NOMO-1 treated with dmso at 0.1 percent for 144 hours (cell line): Measurements from ENCODE around the gene SOHLH1.

Experiments
- DNase-seq: peaks from one replicate; lab custom pipeline; 2025; ENCODE audit not compliant: unreplicated experiment; lab: John Stamatoyannopoulos, UW

The SOHLH1 gene

DNA sequence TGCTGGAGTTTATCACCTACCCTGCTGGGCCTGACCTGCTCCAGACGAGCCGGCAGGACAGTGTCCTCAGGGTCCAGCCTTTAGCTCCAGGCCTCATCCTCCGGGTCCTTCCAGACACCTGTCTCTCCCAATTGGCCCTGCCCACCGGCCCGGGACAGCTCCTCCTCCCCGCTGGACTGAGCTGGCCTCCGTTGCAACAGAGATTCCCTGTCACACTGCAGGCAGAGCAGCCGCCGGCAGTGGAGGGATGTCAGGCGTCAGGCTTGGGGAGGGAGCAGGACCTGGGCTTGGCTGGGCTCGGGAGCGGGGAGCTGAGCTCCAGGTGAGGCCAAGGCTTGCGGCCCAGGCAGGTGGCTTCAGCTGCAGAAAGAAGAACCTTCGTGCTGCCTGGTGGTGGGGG is 4.4 kb upstream of the SOHLH1 start:
- no peak for DNase-seq

DNA sequence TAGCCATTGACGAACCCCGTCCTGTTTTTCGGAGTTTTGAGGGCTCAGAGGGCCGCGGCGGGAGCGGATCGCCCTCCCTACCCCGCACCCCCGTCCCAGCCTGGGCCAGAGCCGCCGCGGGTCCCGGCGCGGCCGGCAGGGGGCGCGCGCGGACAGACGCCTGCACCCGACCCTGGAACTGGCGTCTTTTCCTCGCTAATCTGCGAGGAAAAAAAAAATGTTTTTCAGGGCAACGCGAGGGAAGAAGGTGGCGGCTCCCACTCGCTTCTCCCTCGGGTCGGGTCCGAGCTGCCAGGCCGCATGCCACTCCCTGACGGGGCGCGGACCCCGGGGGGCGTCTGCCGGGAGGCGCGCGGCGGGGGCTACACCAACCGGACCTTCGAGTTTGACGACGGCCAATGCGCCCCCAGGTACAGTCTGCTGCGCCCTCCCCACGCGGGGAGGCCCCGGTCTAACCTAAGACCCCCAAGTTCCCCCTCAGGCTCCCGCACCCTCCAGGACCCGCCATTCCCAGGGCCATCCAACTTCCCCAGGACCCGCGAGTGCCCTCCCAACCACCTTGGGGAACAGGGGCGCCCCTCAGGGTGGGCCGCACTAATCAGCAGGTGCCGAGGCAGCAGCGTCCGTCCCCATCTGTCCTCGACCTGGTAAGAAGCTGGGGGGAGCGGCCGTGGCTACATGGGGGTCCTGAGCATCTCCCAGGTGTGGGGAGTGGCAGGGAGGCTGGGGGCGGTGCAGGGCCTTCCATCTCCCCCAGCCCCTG is 2.9 kb upstream of the SOHLH1 start, which contains the start of gene KCNT1:
Gene KCNT1 (plus strand): TSS at position 227 of the 763 bp plus-strand sequence. CDS start 74 bp downstream, at position 301.
- no peak for DNase-seq

DNA sequence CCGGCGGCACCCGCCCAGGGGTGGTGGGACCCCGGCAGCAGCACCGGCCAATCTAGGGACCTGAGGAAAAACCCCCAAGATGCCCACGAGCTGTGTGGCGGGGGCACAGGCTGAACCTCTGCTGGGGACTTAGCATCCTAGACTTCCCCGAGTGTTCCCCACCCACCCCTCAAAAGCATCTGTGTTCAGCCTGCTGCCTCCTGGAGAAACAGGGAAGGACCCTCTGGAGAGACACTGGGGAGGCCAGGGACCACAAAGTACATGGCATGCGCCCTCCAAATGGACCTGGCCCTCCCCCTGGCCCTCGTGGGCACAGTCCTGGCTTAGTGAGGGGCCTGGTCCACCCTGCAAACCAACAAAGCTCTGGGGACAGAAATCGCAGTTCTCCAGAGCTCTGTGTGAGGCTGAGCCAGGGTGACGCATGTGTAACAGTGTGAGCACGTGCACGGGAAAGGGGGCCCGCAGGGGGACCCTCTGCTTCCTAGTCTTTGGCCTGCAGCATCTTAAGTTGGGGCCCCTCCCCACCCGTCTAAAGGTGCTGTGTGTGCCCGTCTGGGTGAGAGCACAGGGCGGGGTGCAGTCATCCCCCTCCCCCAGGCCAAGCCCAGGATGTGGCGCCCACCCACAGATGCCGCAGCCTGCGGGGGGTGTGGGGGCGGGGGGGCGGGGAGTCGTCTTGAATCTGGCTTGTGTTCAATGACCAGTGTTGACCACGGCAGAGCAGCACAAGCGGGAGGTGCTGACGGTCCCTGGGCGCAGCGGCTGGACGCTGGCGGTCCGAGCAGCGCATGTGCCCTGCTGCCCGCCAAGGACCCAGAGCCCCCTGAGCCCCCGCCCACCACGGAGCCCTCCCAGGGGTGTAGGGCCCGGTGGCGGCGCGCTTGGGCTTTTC is 2.0 kb upstream of the SOHLH1 start:
- no peak for DNase-seq

DNA sequence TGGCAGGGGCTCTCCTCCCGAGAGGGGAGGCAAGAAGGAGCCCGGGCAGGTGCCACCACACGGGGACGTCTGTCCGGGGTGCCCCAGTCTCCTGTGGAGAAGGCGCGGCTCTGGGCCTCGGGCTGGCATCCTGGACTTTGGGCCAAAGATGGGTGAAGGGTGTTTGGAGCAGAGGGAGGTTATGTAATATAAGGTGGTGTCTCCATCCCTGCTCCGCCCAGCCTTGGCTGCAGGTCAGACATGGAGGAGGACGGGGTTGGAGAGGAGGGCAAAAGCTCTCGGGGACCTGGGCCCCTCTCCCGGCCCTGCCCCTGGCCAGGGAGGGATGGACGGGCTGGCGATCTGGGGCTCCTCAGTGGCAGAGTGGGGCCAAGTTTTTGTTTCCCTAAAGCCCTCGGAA is 1.2 kb upstream of the SOHLH1 start:
- DNase-seq: no peak

- DNase-seq: no peak
Observed at GRCh38 chr9:135698767-135699166, 514 bp downstream of the SOHLH1 start.

- no peak for DNase-seq
Observed at GRCh38 chr9:135698236-135698635, 1.0 kb downstream of the SOHLH1 start.

DNA sequence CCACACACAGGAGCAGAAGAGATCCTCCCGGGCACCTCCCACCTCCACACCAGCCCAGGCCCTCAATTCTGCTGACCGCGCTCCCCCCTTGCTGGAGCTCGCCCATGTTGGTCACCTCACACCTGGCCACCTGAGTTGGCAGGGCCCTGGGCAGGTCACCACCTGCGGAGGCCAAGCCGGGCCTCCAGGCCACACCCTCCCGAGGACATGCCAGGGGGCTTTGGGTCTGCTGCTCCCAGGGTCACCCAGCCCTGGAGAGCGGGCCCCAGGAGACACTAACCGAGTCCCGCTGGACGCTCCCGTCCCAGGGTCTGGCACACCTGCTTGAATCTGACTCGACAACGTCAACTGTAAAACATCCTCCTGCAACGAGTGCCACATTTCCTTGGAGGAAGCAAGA is 2.1 kb downstream of the SOHLH1 start:
- DNase-seq: no peak

DNA sequence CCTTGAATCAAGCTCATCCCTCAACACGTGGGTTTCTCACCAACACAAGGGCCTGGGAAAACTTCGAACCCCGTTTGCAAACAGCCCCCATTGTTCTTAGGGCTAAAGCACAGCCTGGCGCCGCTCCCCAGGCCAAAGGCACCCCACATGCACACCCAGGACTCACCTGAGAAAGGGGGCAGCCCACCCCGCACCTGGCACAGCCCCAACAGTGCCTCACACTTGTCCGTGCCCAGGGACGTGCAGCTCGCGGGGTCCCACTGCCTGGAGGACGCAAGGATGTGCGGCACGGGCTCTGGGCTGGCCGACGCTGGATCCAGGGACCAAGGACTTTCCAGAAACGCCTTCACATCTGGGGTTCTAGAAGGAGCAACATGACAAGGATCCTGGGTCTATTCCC is 2.8 kb downstream of the SOHLH1 start:
- no peak for DNase-seq

DNA sequence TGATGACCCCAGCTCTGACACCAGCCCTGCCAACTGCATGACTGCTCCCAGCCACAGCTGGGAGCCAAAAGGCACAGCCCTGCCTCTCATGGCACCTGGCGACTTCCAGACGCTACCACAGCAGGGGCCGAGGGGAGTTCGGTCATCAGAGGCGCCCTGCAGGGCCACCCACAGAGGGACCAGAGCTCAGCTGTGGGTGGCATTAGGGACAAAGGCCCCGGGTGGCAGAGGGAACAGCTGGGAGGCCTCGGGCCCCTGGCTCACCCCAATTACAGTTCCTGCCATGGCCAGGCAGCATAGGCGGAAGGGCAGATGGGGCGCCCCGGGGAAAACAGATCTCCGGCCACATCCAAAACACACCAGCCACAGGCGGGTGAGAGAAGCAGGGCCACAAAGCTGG is 3.6 kb downstream of the SOHLH1 start:
- DNase-seq: no peak

DNA sequence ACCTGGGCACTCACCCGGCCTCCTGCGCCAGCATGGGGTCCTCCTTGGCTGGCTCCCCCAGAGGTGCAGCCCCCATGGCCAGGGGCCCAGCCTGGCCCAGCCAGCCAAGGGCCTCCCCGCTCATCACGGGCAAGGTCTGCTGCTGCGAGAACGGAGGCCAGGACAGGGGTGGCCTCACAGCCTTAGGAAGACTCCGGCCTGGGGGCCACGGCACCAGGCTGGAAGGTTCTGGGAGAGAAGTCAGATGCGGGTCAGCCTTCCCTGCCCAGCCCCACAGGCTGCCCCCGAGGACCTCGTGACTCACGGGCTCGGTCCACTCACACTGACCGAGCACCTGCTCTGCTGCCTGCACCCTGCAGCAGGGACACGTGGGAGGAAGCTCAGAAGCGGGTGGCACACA is 4.2 kb downstream of the SOHLH1 start:
- no peak for DNase-seq

DNA sequence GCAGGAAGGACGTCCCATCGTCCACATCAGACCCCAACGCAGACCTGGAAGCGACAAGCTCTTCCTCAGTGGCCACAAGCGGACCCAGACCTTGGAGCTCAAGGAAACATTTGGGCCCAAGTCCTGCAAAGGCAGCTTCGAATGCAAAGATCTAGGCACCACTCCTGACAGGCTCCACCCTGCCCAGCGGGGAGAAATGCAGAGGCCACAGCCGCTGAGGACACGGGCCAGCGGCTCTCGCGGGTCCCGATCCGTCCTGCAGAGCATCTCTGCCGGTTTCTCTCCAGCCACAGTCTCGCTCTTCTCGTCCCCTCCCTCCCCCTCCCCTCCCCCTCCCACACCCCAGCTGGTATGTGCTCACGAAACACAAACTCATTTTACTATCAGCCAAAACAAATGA is 4.9 kb downstream of the SOHLH1 start:
- no peak for DNase-seq

DNA sequence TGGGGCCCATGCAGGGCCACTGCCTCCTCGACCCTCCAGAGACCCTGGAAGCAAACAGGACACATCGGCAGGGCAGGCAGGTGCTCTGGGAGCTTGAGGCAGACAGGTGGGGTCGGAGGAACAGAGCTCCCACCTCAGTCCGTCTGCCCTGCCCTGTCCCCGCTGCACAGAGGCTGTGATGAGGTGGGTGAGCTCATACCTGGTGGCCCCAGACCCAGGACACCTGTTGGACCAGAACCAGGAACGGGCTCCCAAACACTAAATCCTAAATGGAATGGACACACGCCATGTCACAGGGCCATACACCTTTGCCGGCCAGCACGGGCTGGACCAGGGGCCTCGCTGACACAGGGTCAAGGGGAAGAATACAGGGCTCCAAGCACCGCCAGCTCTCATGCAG is 5.5 kb downstream of the SOHLH1 start:
- no peak for DNase-seq

DNA sequence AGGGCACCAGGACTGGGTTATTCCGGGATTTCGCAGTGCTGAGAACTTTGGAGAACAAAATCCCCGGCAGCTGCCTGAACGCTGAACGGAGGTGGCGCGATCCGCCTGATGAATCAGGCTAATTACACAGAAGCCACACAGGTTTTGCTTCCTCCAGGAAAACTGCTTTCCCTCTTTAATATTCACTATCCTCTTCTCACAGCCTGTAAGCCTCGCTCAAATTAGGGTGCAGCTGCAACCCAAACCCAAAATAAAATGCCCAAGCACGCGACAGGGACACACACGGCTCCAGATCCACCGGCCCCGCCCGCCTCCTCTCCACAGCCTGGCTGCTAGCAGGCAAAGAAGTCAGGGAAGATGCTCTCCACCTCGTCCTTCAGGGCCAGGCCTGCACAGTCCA is 6.0 kb downstream of the SOHLH1 start:
- DNase-seq: no peak

GRCh38 chr9:135692410-135692809 is 6.9 kb downstream of the SOHLH1 start:
- no peak for DNase-seq

DNA sequence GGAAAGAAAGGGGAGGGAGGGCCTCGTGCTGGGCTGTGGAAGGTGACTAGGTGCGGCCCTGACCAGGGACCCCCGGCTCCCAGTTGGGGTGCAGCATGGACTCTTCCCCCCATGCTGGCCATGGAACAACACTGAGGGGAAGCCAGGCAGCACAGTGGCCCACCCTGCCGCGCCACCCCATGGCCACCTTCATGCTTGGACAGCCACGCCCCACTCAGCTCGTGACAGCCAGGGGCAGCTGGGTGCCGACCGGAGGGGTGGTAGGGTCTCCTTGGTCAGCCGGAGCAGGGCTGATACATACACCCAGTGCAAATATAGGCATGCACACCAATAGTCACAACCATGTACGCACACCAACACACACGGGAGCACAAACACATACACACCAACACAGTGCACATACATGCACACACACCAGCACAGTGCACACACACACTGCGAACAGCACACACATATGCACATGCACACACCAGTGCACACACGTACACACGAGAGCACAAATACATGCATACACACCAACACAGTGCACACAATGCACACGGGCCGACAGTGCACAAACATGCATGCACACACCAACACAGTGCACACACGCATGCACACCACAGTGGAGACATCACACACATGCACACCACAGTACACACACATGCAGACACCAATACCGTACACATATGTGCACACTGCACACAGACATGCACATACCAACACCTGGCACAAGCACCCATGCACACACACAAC is 8.3 kb downstream of the SOHLH1 start:
- no peak for DNase-seq

GRCh38 chr9:135689011-135689410 is 10.3 kb downstream of the SOHLH1 start:
- no peak for DNase-seq

GRCh38 chr9:135687216-135687615 is 12.1 kb downstream of the SOHLH1 start:
- no peak for DNase-seq

GRCh38 chr9:135684691-135685090 is 14.6 kb downstream of the SOHLH1 start:
- no peak for DNase-seq

- DNase-seq: no peak
Observed at GRCh38 chr9:135683401-135684034, 15.8 kb downstream of the SOHLH1 start.

GRCh38 chr9:135681161-135681560 is 18.1 kb downstream of the SOHLH1 start:
- no peak for DNase-seq

DNA sequence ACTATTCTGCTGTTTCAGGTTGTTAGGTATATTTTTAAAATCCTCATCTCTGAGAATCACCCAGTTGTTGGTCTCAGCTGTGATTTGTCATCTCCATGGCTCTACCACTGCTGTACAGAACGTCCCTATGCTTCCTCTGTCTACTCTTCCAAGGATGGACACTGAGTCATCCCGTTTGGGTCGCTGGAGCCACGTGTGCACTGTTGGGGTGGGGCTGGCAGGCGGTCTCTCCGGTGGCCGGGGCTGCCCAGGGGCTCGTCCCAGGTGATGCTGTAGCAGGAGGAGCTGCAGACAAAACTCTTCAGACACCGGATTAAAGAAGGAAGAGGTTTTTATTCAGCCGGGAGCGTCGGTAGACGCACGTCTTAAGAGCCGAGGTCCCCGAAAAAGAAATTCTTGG is 19.2 kb downstream of the SOHLH1 start:
- no peak for DNase-seq
